T-helper 1 cell (primary cell): ENCODE results near the gene INSR.
"Not testable (repeated sequence)": the region's sequence is repeated elsewhere in the genome, so short reads cannot be mapped to it uniquely, and the experiment has no call there.

ENCODE experiments used
- DNase-seq, 5 donors: peaks; one replicate each; pipeline ENCODE4 v3.0.0-alpha.2; 2012 to 2020

Gene INSR

GRCh38 chr19:7188698-7189629 is 105.2 kb downstream of the INSR start:
- no peak for DNase-seq

- no peak for DNase-seq
These were observed 106.4 kb downstream of the INSR start for GRCh38 chr19:7187605-7188339.

DNA sequence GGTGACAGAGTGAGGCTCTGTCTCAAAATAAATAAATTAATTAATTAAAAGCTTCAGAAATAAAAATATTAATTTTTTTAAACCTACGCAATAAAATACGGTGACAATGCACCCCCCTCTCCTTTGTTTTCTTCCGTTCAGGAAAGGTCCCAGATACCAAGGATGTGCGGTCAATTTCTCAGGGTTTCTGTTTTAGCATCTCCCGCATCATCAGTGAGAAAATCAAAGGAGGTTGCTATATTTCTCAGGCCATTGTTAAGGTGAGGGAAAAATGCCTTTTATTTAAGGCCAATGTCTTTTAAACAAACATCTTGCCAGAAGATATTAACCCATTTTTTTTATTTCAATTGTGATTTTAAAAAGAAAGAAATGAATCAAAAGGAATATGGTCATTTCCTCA is 111.7 kb downstream of the INSR start:
- no peak for DNase-seq

- no peak for DNase-seq
These were observed 114.3 kb downstream of the INSR start for GRCh38 chr19:7179917-7180306.

- no peak for DNase-seq
These were observed 116.3 kb downstream of the INSR start for GRCh38 chr19:7177926-7178325.

GRCh38 chr19:7176792-7177191 is 117.4 kb downstream of the INSR start:
- no peak for DNase-seq

GRCh38 chr19:7172794-7173193 is 121.4 kb downstream of the INSR start:
- DNase-seq, result no peak

GRCh38 chr19:7170983-7171382 is 123.2 kb downstream of the INSR start:
- DNase-seq, result no peak

DNA sequence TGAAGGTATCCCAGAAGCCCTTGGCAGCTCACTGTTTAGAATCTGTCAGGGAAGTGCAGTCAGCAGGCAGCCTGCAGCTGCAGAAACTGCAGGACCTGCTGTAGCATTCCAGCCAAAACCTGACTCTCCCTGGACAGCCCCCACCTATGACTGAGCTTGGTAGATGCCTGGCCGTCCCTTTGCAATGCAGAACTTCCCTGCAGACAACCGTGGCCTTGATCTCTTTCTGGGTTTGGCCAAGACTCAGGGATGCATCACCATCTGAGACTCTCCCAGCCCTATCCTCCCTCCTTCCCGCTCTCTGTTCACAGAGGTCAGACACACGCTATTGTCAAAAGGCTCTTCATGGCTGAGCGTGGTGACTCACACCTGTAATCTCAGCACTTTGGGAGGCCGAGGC is 125.3 kb downstream of the INSR start:
- no peak for DNase-seq

- DNase-seq, result no peak
These were observed 132.9 kb downstream of the INSR start for GRCh38 chr19:7161292-7161691.

GRCh38 chr19:7159105-7159933 is 134.9 kb downstream of the INSR start:
- DNase-seq, result no peak

DNA sequence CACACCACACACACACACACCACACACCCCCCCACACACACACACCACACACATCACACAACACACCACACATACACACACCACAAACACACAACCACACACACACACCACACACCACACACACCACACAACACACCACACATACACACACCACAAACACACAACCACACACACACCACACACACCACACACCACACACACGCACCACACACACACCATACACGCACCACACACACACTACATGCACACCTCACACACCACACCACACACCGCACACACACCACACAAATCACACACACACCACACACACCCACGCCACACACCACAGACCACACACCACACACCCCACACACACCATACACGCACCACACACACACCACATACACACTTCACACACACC is 141.2 kb downstream of the INSR start:
- DNase-seq, result no peak

- DNase-seq, result no peak
These were observed 141.6 kb downstream of the INSR start for GRCh38 chr19:7152568-7152967.

DNA sequence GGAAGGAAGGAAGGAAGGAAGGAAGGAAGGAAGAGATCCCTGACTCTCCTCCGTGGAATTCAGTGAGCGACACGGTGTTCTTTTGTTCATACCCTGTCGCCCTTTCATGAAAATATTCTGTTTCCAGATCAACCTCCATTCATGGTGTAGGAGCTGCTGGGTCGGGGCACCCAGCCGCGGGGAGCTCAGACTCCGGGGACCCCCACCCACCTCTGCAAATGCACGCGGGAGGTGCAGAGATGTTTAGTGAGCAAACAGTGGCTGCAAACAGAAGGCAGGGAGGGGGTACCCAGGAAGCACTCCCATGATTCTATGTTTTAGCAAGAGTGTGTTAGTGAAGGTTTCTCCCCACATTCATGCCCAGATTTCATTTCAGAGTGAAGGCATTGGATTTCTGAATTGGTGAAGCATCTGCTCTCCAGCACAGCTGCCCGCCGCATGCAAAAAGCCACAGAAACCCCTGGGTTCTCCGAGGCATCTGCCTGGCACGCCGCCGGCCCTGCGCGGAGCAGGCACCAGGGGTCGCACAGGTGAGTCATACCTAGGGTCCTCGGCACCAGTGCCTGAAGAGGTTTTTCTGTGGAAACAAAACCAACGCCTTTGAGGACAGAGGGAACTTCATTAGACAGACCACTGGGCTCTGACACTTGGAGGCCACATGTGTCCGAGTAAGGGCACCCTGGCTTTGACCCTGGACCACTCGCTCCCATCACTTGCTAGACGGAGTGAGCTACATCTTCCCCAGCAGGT is 144.1 kb downstream of the INSR start:
- DNase-seq, result no peak

DNA sequence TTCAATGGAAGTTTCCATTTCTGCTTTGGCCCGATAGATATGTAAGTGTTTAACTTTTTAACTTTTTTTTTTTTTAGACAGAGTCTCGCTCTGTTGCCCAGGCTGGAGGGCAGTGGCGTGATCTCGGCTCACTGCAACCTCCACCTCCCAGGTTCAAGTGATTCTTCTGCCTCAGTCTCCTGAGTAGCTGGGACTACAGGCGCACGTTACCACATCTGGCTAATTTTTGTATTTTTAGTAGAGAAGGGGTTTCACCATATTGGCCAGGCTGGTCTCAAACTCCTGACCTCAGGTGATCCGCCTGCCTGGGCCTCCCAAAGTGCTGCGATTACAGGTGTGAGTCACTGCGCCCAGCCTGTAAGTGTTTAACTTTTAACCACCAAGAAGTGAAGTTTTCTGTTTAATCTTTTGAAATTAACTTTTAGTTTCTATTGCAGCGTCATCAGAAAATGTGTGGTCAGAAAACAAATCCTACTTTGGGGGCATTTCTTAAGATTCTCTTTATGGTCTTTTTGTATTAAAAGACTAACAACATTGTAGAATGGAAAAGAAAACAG is 147.0 kb downstream of the INSR start:
- DNase-seq, result not testable (repeated sequence)

DNA sequence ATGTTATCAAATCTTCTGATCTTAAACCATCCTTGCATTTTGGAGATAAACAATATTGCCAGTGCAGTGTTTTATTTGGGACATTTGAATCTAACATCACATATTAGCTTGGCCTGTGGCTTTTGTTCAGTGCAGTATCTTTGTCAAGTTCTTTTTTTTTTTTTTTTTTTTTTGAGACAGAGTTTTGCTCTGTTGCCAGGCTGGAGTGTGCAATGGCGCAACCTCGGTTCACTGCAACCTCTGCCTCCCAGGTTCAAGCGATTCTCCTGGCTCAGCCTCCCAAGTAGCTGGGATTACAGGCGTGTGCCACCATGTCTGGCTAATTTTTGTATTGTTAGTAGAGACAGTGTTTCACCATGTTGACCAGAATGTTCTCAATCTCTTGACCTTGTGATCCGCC is 148.1 kb downstream of the INSR start:
- not testable (repeated sequence) for DNase-seq

DNA sequence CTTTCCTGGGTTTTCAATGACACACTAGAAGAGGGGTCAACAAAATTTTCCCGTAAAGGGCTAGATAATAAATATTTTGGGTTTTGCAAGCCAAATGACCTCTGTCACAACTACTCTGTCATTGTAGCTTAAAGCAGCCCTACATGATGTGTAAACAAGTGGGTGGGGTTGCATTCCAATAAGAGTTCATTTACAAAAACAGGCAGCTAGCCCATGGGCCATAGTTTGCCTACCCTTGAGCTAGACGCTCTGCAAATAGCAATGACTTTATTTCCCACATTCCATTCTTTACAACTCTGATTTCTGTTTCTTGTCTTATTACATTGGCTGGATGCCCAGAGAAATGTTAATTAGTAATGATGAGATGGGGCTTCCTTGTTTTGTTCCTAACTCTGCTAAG is 148.7 kb downstream of the INSR start:
- DNase-seq, result no peak

GRCh38 chr19:7142771-7143170 is 151.4 kb downstream of the INSR start:
- no peak for DNase-seq

DNA sequence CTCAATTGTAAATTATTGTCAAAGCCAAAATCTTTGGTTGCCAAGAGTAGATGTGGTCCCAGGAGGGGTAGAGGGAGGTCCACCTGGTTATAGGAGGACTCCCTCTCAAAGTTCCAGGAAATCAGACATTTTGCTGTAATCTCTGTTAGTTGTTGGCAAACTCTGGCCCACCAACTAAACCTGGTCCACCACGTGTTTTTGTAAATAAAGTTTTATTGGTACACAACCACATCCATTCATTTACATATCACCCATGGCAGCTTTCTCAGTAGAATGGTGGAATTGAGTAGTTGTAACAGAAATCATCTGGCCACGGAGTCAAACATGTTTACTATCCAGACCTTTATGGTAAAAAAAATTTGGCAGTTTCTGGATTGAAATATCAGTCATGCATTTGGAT is 154.1 kb downstream of the INSR start:
- no peak for DNase-seq

- DNase-seq, result no peak
These were observed 155.1 kb downstream of the INSR start for GRCh38 chr19:7139095-7139494.

DNA sequence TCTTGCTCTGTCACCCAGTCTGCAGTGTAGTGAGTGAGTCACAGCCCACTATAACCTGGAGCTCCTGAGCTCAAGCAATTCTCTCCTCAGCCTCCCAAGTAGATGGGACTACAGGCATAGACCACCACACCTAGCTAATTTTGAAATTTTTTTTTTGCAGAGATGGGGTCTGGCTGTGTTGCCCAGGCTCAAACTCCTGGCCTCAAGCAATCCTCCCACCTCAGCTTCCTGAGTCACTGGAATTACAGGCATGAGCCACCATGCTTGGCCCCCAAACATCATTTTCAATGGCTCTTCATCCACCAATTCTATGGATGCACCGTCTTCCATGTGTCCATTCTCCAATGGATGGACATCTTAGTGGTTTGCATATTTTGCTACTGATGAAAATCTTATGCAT is 155.8 kb downstream of the INSR start:
- no peak for DNase-seq

GRCh38 chr19:7137120-7137519 is 157.1 kb downstream of the INSR start:
- no peak for DNase-seq
